Cerebellar nuclear complex (tissue), 1 donor: ENCODE measurements around the gene WDSUB1.

Experiments
- DNase-seq, 2 experiments: peaks; one replicate each; lab custom pipeline; 2025; lab: John Stamatoyannopoulos, UW

Gene WDSUB1

GRCh38 chr2:159285929-159286708 lies at the start of gene WDSUB1:
Gene WDSUB1 (minus strand): TSS chr2:159286703. CDS start chr2:159283069, 3,634 bp downstream.
- DNase-seq, result peak in 1 of 2 experiments; percentile 15

- DNase-seq, result no peak
Observed at GRCh38 chr2:159326569-159327255, 40.2 kb upstream of the WDSUB1 start.

- no peak for DNase-seq
Observed at GRCh38 chr2:159322419-159322818, 35.9 kb upstream of the WDSUB1 start.

- DNase-seq, result no peak
Observed at GRCh38 chr2:159317392-159318088, 31.0 kb upstream of the WDSUB1 start.

GRCh38 chr2:159307942-159308341 lies 21.4 kb upstream of the WDSUB1 start:
- DNase-seq, result no peak

- DNase-seq, result no peak
Observed at GRCh38 chr2:159300586-159300985, 14.1 kb upstream of the WDSUB1 start.

GRCh38 chr2:159298967-159299366 lies 12.5 kb upstream of the WDSUB1 start:
- DNase-seq, result no peak

GRCh38 chr2:159297042-159297707 lies 10.7 kb upstream of the WDSUB1 start:
- no peak for DNase-seq

GRCh38 chr2:159292157-159292556 lies 5.7 kb upstream of the WDSUB1 start:
- DNase-seq, result no peak

GRCh38 chr2:159290289-159290907 lies 3.9 kb upstream of the WDSUB1 start:
- DNase-seq, result no peak

GRCh38 chr2:159287733-159288132 lies 1.2 kb upstream of the WDSUB1 start:
- no peak for DNase-seq

GRCh38 chr2:159286709-159287441 lies 372 bp upstream of the WDSUB1 start:
- DNase-seq, result peak; percentile 79 to 91

- DNase-seq, result no peak
Observed at GRCh38 chr2:159285433-159285832, 1.1 kb downstream of the WDSUB1 start.

GRCh38 chr2:159283529-159283928 lies 3.0 kb downstream of the WDSUB1 start:
- DNase-seq, result no peak

- DNase-seq, result no peak
Observed at GRCh38 chr2:159281002-159281401, 5.5 kb downstream of the WDSUB1 start.

- DNase-seq, result no peak
Observed at GRCh38 chr2:159279700-159280099, 6.8 kb downstream of the WDSUB1 start.

- DNase-seq, result no peak
Observed at GRCh38 chr2:159275111-159275510, 11.4 kb downstream of the WDSUB1 start.

- no peak for DNase-seq
Observed at GRCh38 chr2:159272156-159272555, 14.3 kb downstream of the WDSUB1 start.

GRCh38 chr2:159270744-159271379 lies 15.6 kb downstream of the WDSUB1 start:
- no peak for DNase-seq

GRCh38 chr2:159267921-159268320 lies 18.6 kb downstream of the WDSUB1 start:
- no peak for DNase-seq

- no peak for DNase-seq
Observed at GRCh38 chr2:159266554-159266953, 19.9 kb downstream of the WDSUB1 start.
